Activated B cell treated with CpG ODN at 0.5 μM for 24 hours (primary cell): ENCODE data around the gene NHEJ1. TPM values are rescaled to one million over a fixed set of nuclear protein-coding genes. Genes with fewer than 3 reads are reported as not detected.

Source experiments
- ATAC-seq: fragments of 200-7000 bp; cut with Tn5 transposase; one replicate; pipeline ENCODE4 v1.10.0; 2021; ENCODE audit warnings: low read depth, mild to moderate bottlenecking, moderate library complexity
- CTCF ChIA-PET: fragments of 350-600 bp; sonication (Branson Sonifier 250); formaldehyde crosslinking; loops from one replicate; lab custom pipeline; 2021; ENCODE audit warnings: antibody characterized with exemption; lab: Charles Lee
- POLR2A ChIA-PET: fragments of 350-600 bp; sonication (Branson Sonifier 250); formaldehyde crosslinking; loops from one replicate; lab custom pipeline; 2021; ENCODE audit warnings: antibody characterized with exemption; lab: Charles Lee
- DNase-seq: peaks from one replicate; pipeline ENCODE4 v3.0.0; 2022
- H3K27ac Mint-ChIP-seq: one replicate; pipeline ENCODE4 v1.8.0; 2020; ENCODE audit warnings: mixed read lengths
- H3K27me3 Mint-ChIP-seq: one replicate; pipeline ENCODE4 v1.8.0; 2021; ENCODE audit warnings: mixed read lengths
- H3K36me3 Mint-ChIP-seq: one replicate; pipeline ENCODE4 v1.8.0; 2021; ENCODE audit warnings: low read depth, mixed read lengths
- H3K4me1 Mint-ChIP-seq: one replicate; pipeline ENCODE4 v1.8.0; 2021; ENCODE audit warnings: mixed read lengths
- H3K4me3 Mint-ChIP-seq: one replicate; pipeline ENCODE4 v1.8.0; 2020; ENCODE audit warnings: mild to moderate bottlenecking, mixed read lengths
- H3K9me3 Mint-ChIP-seq: one replicate; pipeline ENCODE4 v1.8.0; 2020; ENCODE audit warnings: mixed read lengths
- intact Hi-C: fragments of 100-400 bp; cut with micrococcal nuclease; formaldehyde crosslinking; loops from one replicate; pipeline ENCODE4 v1.15.1; 2024
- total RNA-seq: library from RNA; stranded (reverse); gene quantifications from 2 replicates; pipeline ENCODE4 v1.2.3, GENCODE V29; 2022
- TF ChIP-seq, protein P1 (sequence below): fragments of 200-600 bp; IDR thresholded peaks from one replicate; pipeline ENCODE4 v1.8.0; 2022; ENCODE audit warnings: antibody characterized with exemption, mild to moderate bottlenecking

The NHEJ1 gene
- total RNA-seq, 1 donor from 2014 or later = 19.1 TPM

GRCh38 chr2:219045937-219046550 is 114.6 kb downstream of the NHEJ1 start:
- ChIA-PET POLR2A (no interaction called here), CTCF (no interaction called here)
- intact Hi-C loops = no loop called here
- Mint-ChIP-seq H3K4me3 (no peak overlapping the region), H3K27me3 (peaks cover 48% of the 10 kb centered on the region), H3K27ac (no peak overlapping the region), H3K36me3 (no peaks in the 10 kb centered on the region), H3K4me1 (peaks cover 6% of the 10 kb centered on the region), H3K9me3 (no peaks in the 10 kb centered on the region)
- TF ChIP-seq, protein P1, sequence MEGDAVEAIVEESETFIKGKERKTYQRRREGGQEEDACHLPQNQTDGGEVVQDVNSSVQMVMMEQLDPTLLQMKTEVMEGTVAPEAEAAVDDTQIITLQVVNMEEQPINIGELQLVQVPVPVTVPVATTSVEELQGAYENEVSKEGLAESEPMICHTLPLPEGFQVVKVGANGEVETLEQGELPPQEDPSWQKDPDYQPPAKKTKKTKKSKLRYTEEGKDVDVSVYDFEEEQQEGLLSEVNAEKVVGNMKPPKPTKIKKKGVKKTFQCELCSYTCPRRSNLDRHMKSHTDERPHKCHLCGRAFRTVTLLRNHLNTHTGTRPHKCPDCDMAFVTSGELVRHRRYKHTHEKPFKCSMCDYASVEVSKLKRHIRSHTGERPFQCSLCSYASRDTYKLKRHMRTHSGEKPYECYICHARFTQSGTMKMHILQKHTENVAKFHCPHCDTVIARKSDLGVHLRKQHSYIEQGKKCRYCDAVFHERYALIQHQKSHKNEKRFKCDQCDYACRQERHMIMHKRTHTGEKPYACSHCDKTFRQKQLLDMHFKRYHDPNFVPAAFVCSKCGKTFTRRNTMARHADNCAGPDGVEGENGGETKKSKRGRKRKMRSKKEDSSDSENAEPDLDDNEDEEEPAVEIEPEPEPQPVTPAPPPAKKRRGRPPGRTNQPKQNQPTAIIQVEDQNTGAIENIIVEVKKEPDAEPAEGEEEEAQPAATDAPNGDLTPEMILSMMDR = no peak
- ATAC-seq = no peak
- no peak for DNase-seq

DNA sequence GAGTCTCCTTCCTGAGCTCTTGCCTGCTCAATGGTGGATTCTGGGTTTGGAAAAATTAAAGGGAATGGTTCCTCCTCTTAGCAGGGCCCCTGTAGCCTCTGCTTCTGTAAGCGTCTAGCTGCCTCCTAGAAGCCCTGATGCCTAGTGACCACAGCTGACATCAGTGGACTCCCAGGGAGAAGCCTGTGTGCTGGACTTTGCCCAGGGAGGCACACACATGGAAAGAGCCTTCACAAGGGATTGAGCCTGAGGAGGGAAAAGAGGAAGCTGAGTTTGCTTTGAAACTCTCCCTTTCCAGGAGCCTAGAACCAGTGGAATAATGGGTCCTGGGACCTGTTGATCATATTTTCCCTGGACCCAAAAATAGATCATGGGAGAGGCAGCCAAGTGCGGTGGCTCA is 117.9 kb downstream of the NHEJ1 start:
- Mint-ChIP-seq H3K4me1 (peaks cover 7% of the 10 kb centered on the region), H3K9me3 (no peaks in the 10 kb centered on the region), H3K27me3 (peaks cover 43% of the 10 kb centered on the region), H3K4me3 (no peak overlapping the region), H3K27ac (no peak overlapping the region), H3K36me3 (no peaks in the 10 kb centered on the region)
- DNase-seq = no peak
- ChIA-PET POLR2A (interaction anchor here (0.6 kb wide), 1 partner anchor 210 kb away, joined by 4 read pairs; the partner anchor contains the start of gene TUBA4B), CTCF (no interaction called here)
- no peak for ATAC-seq
- intact Hi-C loops = no loop called here
- TF ChIP-seq, protein P1 = no peak

- Mint-ChIP-seq H3K4me3 (no peak overlapping the region), H3K4me1 (peaks cover 7% of the 10 kb centered on the region), H3K27ac (no peak overlapping the region), H3K36me3 (no peaks in the 10 kb centered on the region), H3K9me3 (no peaks in the 10 kb centered on the region), H3K27me3 (peaks cover 48% of the 10 kb centered on the region)
- ChIA-PET CTCF (no interaction called here), POLR2A (interaction anchor here (0.6 kb wide), 1 partner anchor 211 kb away, joined by 4 read pairs; the partner anchor contains the start of gene TUBA4B)
- TF ChIP-seq, protein P1 = no peak
- DNase-seq = no peak
- intact Hi-C loops = no loop called here
- ATAC-seq = no peak
Observed at GRCh38 chr2:219042157-219042556, 118.5 kb downstream of the NHEJ1 start.

DNA sequence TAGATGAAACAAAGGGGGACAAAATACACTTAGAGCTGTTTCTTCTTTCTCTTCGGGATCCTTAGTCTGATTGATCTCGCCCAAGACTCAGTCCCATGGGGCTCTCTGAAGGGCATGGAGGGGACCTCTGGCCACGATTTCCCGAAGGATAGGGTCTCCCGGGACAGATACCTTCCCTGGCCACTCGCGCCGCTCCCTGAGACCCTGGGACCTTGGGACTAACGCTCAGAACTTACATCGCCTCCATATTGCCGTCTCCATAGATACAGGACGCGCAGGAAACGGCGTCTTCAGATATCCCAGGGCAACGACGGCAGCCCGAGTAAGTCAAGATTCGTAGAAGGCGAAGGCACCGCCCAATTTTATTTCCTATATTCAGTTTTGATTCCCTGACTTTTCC is 119.4 kb downstream of the NHEJ1 start, which contains the start of gene CFAP65:
TSS of gene CFAP65 (minus strand) at position 265 of the 400 bp plus-strand sequence. CDS start 2,468 bp downstream, outside the sequence.
- DNase-seq = no peak
- Mint-ChIP-seq H3K4me1 (peaks cover 7% of the 10 kb centered on the region), H3K27ac (no peak within 1 kb of the TSS), H3K36me3 (no peaks in the 10 kb centered on the region), H3K9me3 (no peaks in the 10 kb centered on the region), H3K27me3 (peaks cover 46% of the 10 kb centered on the region), H3K4me3 (peak within 1 kb of the TSS; percentile 39)
- TF ChIP-seq, protein P1 = no peak
- intact Hi-C loops = no loop called here
- ATAC-seq = no peak
- POLR2A ChIA-PET = no interaction called here
- CTCF ChIA-PET = no interaction called here

GRCh38 chr2:219038600-219038999 is 122.0 kb downstream of the NHEJ1 start:
- peaks cover 56% of the 10 kb centered on the region for H3K27me3 Mint-ChIP-seq
- ChIA-PET POLR2A (no interaction called here), CTCF (interaction anchor here (1.2 kb wide), 1 partner anchor 8 kb away, joined by 3 read pairs; no protein-coding TSS in a partner anchor)
- no peak for ATAC-seq
- H3K4me1 Mint-ChIP-seq = peaks cover 7% of the 10 kb centered on the region
- intact Hi-C loops = no loop called here
- no peak overlapping the region for H3K27ac Mint-ChIP-seq
- DNase-seq = no peak
- TF ChIP-seq, protein P1 = no peak
- H3K4me3 Mint-ChIP-seq = no peak overlapping the region
- H3K36me3 Mint-ChIP-seq = no peaks in the 10 kb centered on the region
- no peaks in the 10 kb centered on the region for H3K9me3 Mint-ChIP-seq
